Measurements from ENCODE around the gene MYOCOS.

Gene MYOCOS

GRCh38 chr1:171642197-171642596 is 20.2 kb downstream of the MYOCOS start:
- no peaks in the 10 kb centered on the region for H3K27me3 ChIP-seq
- H3K9ac ChIP-seq, result no peak overlapping the region
- H3K27ac ChIP-seq, result no peak overlapping the region

GRCh38 chr1:171643156-171643555 is 21.1 kb downstream of the MYOCOS start:
- TF ChIP-seq Cebpa-rat (IDR thresholded peaks at IDR 0.05), result no peak
- Histone ChIP-seq H3K27me3 (no peaks in the 10 kb centered on the region), H3K9ac (no peak overlapping the region), H3K4me3 (no peak overlapping the region), H4K20me1 (no peaks in the 10 kb centered on the region), H3K9me3 (no peaks in the 10 kb centered on the region), H3K36me3 (no peaks in the 10 kb centered on the region), H3K4me1 (peaks cover 18% of the 10 kb centered on the region), H3K27ac (no peak overlapping the region), H3K4me2 (no peak overlapping the region)

More at GRCh38 chr1:171642197-171642596, 20.2 kb downstream of the MYOCOS start:
- Histone ChIP-seq H3K4me2 (peak overlapping the region; percentile 58), H3K4me1 (peaks cover 18% of the 10 kb centered on the region), H3K9me3 (no peaks in the 10 kb centered on the region), H3K4me3 (no peak overlapping the region), H4K20me1 (no peaks in the 10 kb centered on the region), H3K36me3 (no peaks in the 10 kb centered on the region)
- no peak for TF ChIP-seq Cebpa-rat (IDR thresholded peaks at IDR 0.05)

- Histone ChIP-seq H3K4me2 (peak overlapping the region; percentile 11; the same call in 1 of the 2 replicates), H3K9me3 (no peaks in the 10 kb centered on the region), H4K20me1 (no peaks in the 10 kb centered on the region), H3K4me1 (peaks cover 18% of the 10 kb centered on the region), H3K27me3 (no peaks in the 10 kb centered on the region), H3K36me3 (no peaks in the 10 kb centered on the region), H3K27ac (no peak overlapping the region), H3K9ac (no peak overlapping the region), H3K4me3 (no peak overlapping the region)
- TF ChIP-seq Cebpa-rat (IDR thresholded peaks at IDR 0.05), result no peak
These were observed 22.9 kb downstream of the MYOCOS start for GRCh38 chr1:171644805-171645483.

- Histone ChIP-seq H3K36me3 (no peaks in the 10 kb centered on the region), H3K9ac (no peak overlapping the region), H3K4me2 (no peak overlapping the region), H3K4me1 (peaks cover 18% of the 10 kb centered on the region), H3K4me3 (no peak overlapping the region), H3K9me3 (no peaks in the 10 kb centered on the region), H3K27ac (no peak overlapping the region), H4K20me1 (no peaks in the 10 kb centered on the region), H3K27me3 (no peaks in the 10 kb centered on the region)
- no peak for TF ChIP-seq Cebpa-rat (IDR thresholded peaks at IDR 0.05)
These were observed 23.7 kb downstream of the MYOCOS start for GRCh38 chr1:171645553-171646248.

- Histone ChIP-seq H3K9me3 (no peaks in the 10 kb centered on the region), H3K4me3 (no peak overlapping the region)
- TF ChIP-seq Cebpa-rat (IDR thresholded peaks at IDR 0.05), result no peak
These were observed 24.2 kb downstream of the MYOCOS start for GRCh38 chr1:171646249-171646560.

GRCh38 chr1:171652234-171652822 is 30.3 kb downstream of the MYOCOS start, which contains the start of gene MYOC:
Gene MYOC, minus strand, starts transcription at chr1:171652688. Its CDS starts 77 bp downstream, at chr1:171652611.
- H4K20me1 ChIP-seq, result no peaks in the 10 kb centered on the region
- no peak within 1 kb of the TSS for H3K27ac ChIP-seq
- H3K27me3 ChIP-seq, result no peaks in the 10 kb centered on the region
- no peaks in the 10 kb centered on the region for H3K36me3 ChIP-seq
- no peak for TF ChIP-seq Cebpa-rat (IDR thresholded peaks at IDR 0.05)
- H3K4me3 ChIP-seq, result no peak within 1 kb of the TSS
- no peak within 1 kb of the TSS for H3K9ac ChIP-seq
- H3K4me1 ChIP-seq, result peaks cover 35% of the 10 kb centered on the region
- H3K4me2 ChIP-seq, result no peak within 1 kb of the TSS
- H3K9me3 ChIP-seq, result no peaks in the 10 kb centered on the region

More at GRCh38 chr1:171646249-171646560, 24.2 kb downstream of the MYOCOS start:
- no peaks in the 10 kb centered on the region for H3K36me3 ChIP-seq
- H3K4me1 ChIP-seq, result peaks cover 14% of the 10 kb centered on the region
- H3K27me3 ChIP-seq, result no peaks in the 10 kb centered on the region
- no peaks in the 10 kb centered on the region for H4K20me1 ChIP-seq
- H3K27ac ChIP-seq, result no peak overlapping the region
- H3K4me2 ChIP-seq, result no peak overlapping the region
- H3K9ac ChIP-seq, result no peak overlapping the region

GRCh38 chr1:171653796-171654195 is 31.8 kb downstream of the MYOCOS start:
- H3K27ac ChIP-seq, result peak overlapping the region; percentile 63; the same call in 1 of the 2 replicates
- no peaks in the 10 kb centered on the region for H3K36me3 ChIP-seq
- no peaks in the 10 kb centered on the region for H3K27me3 ChIP-seq
- H3K4me2 ChIP-seq, result peak overlapping the region; percentile 76; the same call in 1 of the 2 replicates
- no peak overlapping the region for H3K4me3 ChIP-seq
- H3K4me1 ChIP-seq, result peaks cover 35% of the 10 kb centered on the region
- H4K20me1 ChIP-seq, result no peaks in the 10 kb centered on the region
- H3K9me3 ChIP-seq, result no peaks in the 10 kb centered on the region
- no peak overlapping the region for H3K9ac ChIP-seq
- no peak for TF ChIP-seq Cebpa-rat (IDR thresholded peaks at IDR 0.05)

- Histone ChIP-seq H3K9me3 (no peaks in the 10 kb centered on the region), H3K4me1 (peaks cover 35% of the 10 kb centered on the region), H3K4me2 (peak overlapping the region; percentile 76), H3K9ac (no peak overlapping the region), H3K27ac (peak overlapping the region; percentile 63), H3K4me3 (no peak overlapping the region), H3K27me3 (no peaks in the 10 kb centered on the region), H4K20me1 (no peaks in the 10 kb centered on the region), H3K36me3 (no peaks in the 10 kb centered on the region)
- no peak for TF ChIP-seq Cebpa-rat (IDR thresholded peaks at IDR 0.05)
These were observed 32.3 kb downstream of the MYOCOS start for GRCh38 chr1:171654201-171654941.

- Histone ChIP-seq H3K36me3 (no peaks in the 10 kb centered on the region), H3K9me3 (no peaks in the 10 kb centered on the region), H3K27me3 (no peaks in the 10 kb centered on the region), H3K4me2 (peak overlapping the region; percentile 76), H3K4me1 (peaks cover 35% of the 10 kb centered on the region), H3K27ac (peak overlapping the region; percentile 63), H4K20me1 (no peaks in the 10 kb centered on the region), H3K9ac (0 out of 2 replicates have a peak overlapping the region, but pooled peaks have one; percentile 15), H3K4me3 (peak overlapping the region; percentile 9; the same call in 1 of the 2 replicates)
- TF ChIP-seq Cebpa-rat (IDR thresholded peaks at IDR 0.05), result no peak
These were observed 33.1 kb downstream of the MYOCOS start for GRCh38 chr1:171654942-171655745.

Measured in BLaER1 (cell line).